GM12878 (cell line): ENCODE measurements around the gene SULT2B1. TPM values are rescaled to one million over a fixed set of nuclear protein-coding genes. Genes with fewer than 3 reads are reported as not detected.

Experiments used
- ATAC-seq: fragments of 200-7000 bp; cut with Tn5 transposase; 3 replicates; pipeline ENCODE4 v1.9.1; 2020; ENCODE audit warnings: mild to moderate bottlenecking, moderate library complexity
- BruUV-seq: library from RNA; stranded (reverse); fragments of 400-500 nt; replicated peaks from 2 replicates; lab custom pipeline; 2021; lab: Mats Ljungman, UMichigan
- CTCF ChIA-PET: fragments of 300-600 bp; sonication (Branson Sonifier 250); formaldehyde crosslinking; extraction: SDS; loops from one replicate; lab custom pipeline; 2021; ENCODE audit warnings: inconsistent platforms; lab: Yijun Ruan, JAX
- POLR2A ChIA-PET: fragments of 350-600 bp; formaldehyde crosslinking; extraction: SDS; loops from one replicate; lab custom pipeline; 2021; ENCODE audit warnings: inconsistent platforms; lab: Charles Lee
- RAD21 ChIA-PET: fragments of 300-600 bp; sonication (Branson Sonifier 250); formaldehyde crosslinking; loops from one replicate; lab custom pipeline; 2023; ENCODE audit warnings: antibody characterized with exemption; ENCODE audit not compliant: unreplicated experiment; lab: Charles Lee
- SMC1A ChIA-PET: fragments of 300-600 bp; sonication (Branson Sonifier 250); formaldehyde crosslinking; loops from one replicate; lab custom pipeline; 2023; ENCODE audit not compliant: unreplicated experiment, uncharacterized antibody; lab: Charles Lee
- DNase-seq: peaks from one replicate; pipeline ENCODE4 v3.0.0-alpha.2; 2011; ENCODE audit warnings: low read depth, low spot score
- FAIRE-seq: peaks from 3 replicates; lab custom pipeline; 2011; peaks lifted over from hg19 to GRCh38; lab: Jason Lieb, UNC
- H2AFZ ChIP-seq: 2 replicates; pipeline ENCODE4 v1.6.0; 2011; ENCODE audit warnings: low read depth, low read length, control low read depth; ENCODE audit not compliant: control insufficient read depth
- H3K27ac ChIP-seq: 2 replicates; pipeline ENCODE4 v1.5.1; 2011; ENCODE audit warnings: control low read depth; ENCODE audit not compliant: control insufficient read depth, insufficient read depth
- H3K27me3 ChIP-seq, 2 experiments: replicated peaks in 1 of 2; 2 replicates each; pipeline versions ENCODE4 v1.6.0 to v1.6.1; 2011; ENCODE audit warnings: low read length in 1 of 2; ENCODE audit not compliant: control insufficient read depth in 2 of 2, insufficient read depth in 2 of 2
- H3K36me3 ChIP-seq, 2 experiments: 2 replicates each; pipeline ENCODE4 v1.5.1; 2011; ENCODE audit warnings: low read length in 1 of 2; ENCODE audit not compliant: control insufficient read depth in 2 of 2, insufficient read depth in 2 of 2
- H3K4me1 ChIP-seq: 2 replicates; pipeline ENCODE4 v1.6.1; 2011; ENCODE audit warnings: mild to moderate bottlenecking, low read length, moderate library complexity, mixed read lengths; ENCODE audit not compliant: control insufficient read depth, insufficient read depth
- H3K4me2 ChIP-seq: 2 replicates; pipeline ENCODE4 v1.6.0; 2011; ENCODE audit warnings: control low read depth; ENCODE audit not compliant: control insufficient read depth, insufficient read depth
- H3K4me3 ChIP-seq: fragments of 200-600 bp; sonication (generic); 2 replicates; pipeline ENCODE4 v1.5.1; 2016
- H3K79me2 ChIP-seq: 2 replicates; pipeline ENCODE4 v1.6.0; 2011; ENCODE audit warnings: low read length; ENCODE audit not compliant: control insufficient read depth, insufficient read depth
- H3K9ac ChIP-seq: 2 replicates; pipeline ENCODE4 v1.8.0; 2011; ENCODE audit warnings: low read length, control low read depth, mixed read lengths; ENCODE audit not compliant: control insufficient read depth, insufficient read depth
- H3K9me3 ChIP-seq: replicated peaks from 3 replicates; pipeline ENCODE4 v1.5.1; 2011; ENCODE audit warnings: mild to moderate bottlenecking, low read length; ENCODE audit not compliant: control insufficient read depth, insufficient read depth
- H4K20me1 ChIP-seq: 2 replicates; pipeline ENCODE4 v1.6.0; 2011; ENCODE audit not compliant: control insufficient read depth, insufficient read depth
- ASH2L ChIP-seq: fragments of 300-600, 200-600 bp; sonication (generic); IDR thresholded peaks from 2 replicates; pipeline ENCODE4 v1.6.1; 2017; ENCODE audit warnings: low read depth, mild to moderate bottlenecking, borderline replicate concordance
- BACH1 ChIP-seq: fragments of 450-650 bp; IDR thresholded peaks from 2 replicates; pipeline ENCODE4 v1.6.1; 2017; ENCODE audit warnings: mild to moderate bottlenecking, borderline replicate concordance
- BRCA1 ChIP-seq: IDR thresholded peaks from 2 replicates; pipeline ENCODE4 v1.6.1; 2011; ENCODE audit warnings: low read depth, low read length, improper control_type of control experiment
- CHD1 ChIP-seq: IDR thresholded peaks from 2 replicates; pipeline ENCODE4 v1.6.1; 2012; ENCODE audit warnings: low read depth, low read length, improper control_type of control experiment
- FOS ChIP-seq: IDR thresholded peaks from 3 replicates; pipeline ENCODE4 v1.6.1; 2011; ENCODE audit warnings: borderline replicate concordance; ENCODE audit not compliant: insufficient read length; ENCODE audit errors: extremely low read depth
- FOXK2 ChIP-seq: fragments of 450-650 bp; IDR thresholded peaks from 2 replicates; pipeline ENCODE4 v1.6.1; 2017; ENCODE audit warnings: mild to moderate bottlenecking, moderate library complexity
- HSF1 ChIP-seq: fragments of 150-350 bp; IDR thresholded peaks from 2 replicates; pipeline ENCODE4 v1.6.1; 2014; ENCODE audit warnings: mild to moderate bottlenecking, low read depth, low read length
- IRF5 ChIP-seq: fragments of 450-650 bp; IDR thresholded peaks from 2 replicates; pipeline ENCODE4 v1.6.1; 2017; ENCODE audit warnings: borderline replicate concordance
- LARP7 ChIP-seq: fragments of 450-650 bp; IDR thresholded peaks from 2 replicates; pipeline ENCODE4 v1.6.1; 2017; ENCODE audit warnings: mild to moderate bottlenecking
- MTA2 ChIP-seq: fragments of 450-650 bp; IDR thresholded peaks from 2 replicates; pipeline ENCODE4 v1.6.1; 2016; ENCODE audit warnings: low read depth, mild to moderate bottlenecking, moderate library complexity
- NFYB ChIP-seq: IDR thresholded peaks from 2 replicates; pipeline ENCODE4 v1.6.1; 2011; ENCODE audit warnings: low read depth, mild to moderate bottlenecking, low read length, improper control_type of control experiment, moderate library complexity; ENCODE audit not compliant: insufficient read depth
- RELA ChIP-seq: fragments of 450-650 bp; IDR thresholded peaks from 2 replicates; pipeline ENCODE4 v1.8.0; 2014; ENCODE audit warnings: borderline replicate concordance; ENCODE audit not compliant: partially characterized antibody
- REST ChIP-seq: IDR thresholded peaks from 2 replicates; pipeline ENCODE4 v1.6.1; 2012; ENCODE audit warnings: mild to moderate bottlenecking, low read depth, low read length
- SRF ChIP-seq, 2 experiments: IDR thresholded peaks; 2 replicates each; pipeline ENCODE4 v1.6.1; 2011; ENCODE audit warnings: low read depth in 2 of 2, low read length in 2 of 2, mild to moderate bottlenecking in 1 of 2, moderate library complexity in 1 of 2
- YY1 ChIP-seq: IDR thresholded peaks from 2 replicates; pipeline ENCODE4 v1.6.1; 2011; ENCODE audit warnings: low read depth, mild to moderate bottlenecking, low read length
- ZNF217 ChIP-seq: fragments of 450-650 bp; IDR thresholded peaks from 2 replicates; pipeline ENCODE4 v1.6.1; 2017; ENCODE audit warnings: antibody characterized with exemption, mild to moderate bottlenecking
- WGBS: methylation state at CpG from one replicate; pipeline ENCODE4 v1.1.6; 2016; ENCODE audit warnings: low lambda C conversion rate; ENCODE audit not compliant: insufficient replicate concordance, insufficient coverage; ENCODE audit errors: missing lambda C conversion rate; 5-methylcytosine and 5-hydroxymethylcytosine counted together
- in situ Hi-C: fragments of 300-500 bp; cut with MboI; formaldehyde crosslinking; loops from 9 replicates; pipeline ENCODE4 v1.14.3; 2018; ENCODE audit warnings: mixed read lengths
- intact Hi-C: fragments of 100-400 bp; cut with micrococcal nuclease; formaldehyde crosslinking; loops from one replicate; pipeline ENCODE4 v1.14.2; 2022; ENCODE audit not compliant: unreplicated experiment
- polyA plus RNA-seq, 11 experiments: library from polyadenylated mRNA; depleted of rRNA in 4 of 11; unstranded in 6 of 11; stranded (reverse) in 5 of 11; fragments of >200 nt; fragmentation: Nextera tagmentation in 4 of 11; fragmentation: Illumina TruSeq in 1 of 11; extraction: Ambion mirVana in 4 of 11; extraction: Trizol in 1 of 11; gene quantifications; 1 replicate in 1 of 11; 2 replicates in 10 of 11; pipeline versions ENCODE4 v1.2.1 to v1.2.3, GENCODE V29; 2011 to 2016; ENCODE audit warnings: inconsistent platforms in 2 of 11, missing spikeins in 2 of 11, low read depth in 1 of 11
- total RNA-seq, 4 experiments: library from RNA; depleted of rRNA in 3 of 4; stranded (reverse); fragments of >200 nt in 3 of 4; fragmentation: Illumina TruSeq in 1 of 4; extraction: Trizol in 1 of 4; gene quantifications; 2 replicates each; pipeline versions ENCODE4 v1.2.1 to v1.2.3, GENCODE V29; 2013 to 2021

The SULT2B1 gene
- total and polyA plus RNA-seq, 10 of the 15 experiments (the other 5 are each of a cell fraction or from before 2014, with no cell fraction given): 0.11 to 0.14 TPM; not detected in 8

GRCh38 chr19:48611872-48612271, 59.9 kb downstream of the SULT2B1 start:
- no peak for FAIRE-seq
- no peak for DNase-seq
- whole genome bisulfite sequencing: 93% methylated on average over 14 of the region's 14 CpGs
- ATAC-seq: no peak
- no peak overlapping the region for H2AFZ ChIP-seq
- no peaks in the 10 kb centered on the region for H3K9me3 ChIP-seq
- no TSS peak for BruUV-seq
- SMC1A ChIA-PET: no interaction called here
- H3K9ac ChIP-seq: no peak overlapping the region
- in situ Hi-C loops (no loop called here), intact Hi-C loops (no loop called here)
- no peaks in the 10 kb centered on the region for H3K27me3 ChIP-seq
- H3K36me3 ChIP-seq: peaks cover 16 to 30% of the 10 kb centered on the region in 2 experiments
- TF ChIP-seq ZNF217: no peak
- TF ChIP-seq BACH1: no peak
- TF ChIP-seq SRF (IDR thresholded peaks at IDR 0.05; ENCODE audit: low read depth in 2 of 2, low read length in 2 of 2): no peak
- TF ChIP-seq FOXK2: no peak
- TF ChIP-seq MTA2: no peak
- TF ChIP-seq HSF1: no peak
- no peak for TF ChIP-seq FOS
- TF ChIP-seq REST: no peak
- no peak for TF ChIP-seq RELA
- no peak for TF ChIP-seq IRF5
- no peak for TF ChIP-seq YY1
- TF ChIP-seq ASH2L: no peak
- TF ChIP-seq BRCA1: no peak
- TF ChIP-seq CHD1: no peak
- no peak for TF ChIP-seq NFYB
- no peak for TF ChIP-seq LARP7
- H3K79me2 ChIP-seq: peaks cover 13% of the 10 kb centered on the region
- CTCF ChIA-PET: no interaction called here
- RAD21 ChIA-PET: no interaction called here
- no peak overlapping the region for H3K27ac ChIP-seq
- no peak overlapping the region for H3K4me3 ChIP-seq
- no peak overlapping the region for H3K4me2 ChIP-seq
- H3K4me1 ChIP-seq: peaks cover 5% of the 10 kb centered on the region; the same call in 1 of the 2 replicates
- POLR2A ChIA-PET: no interaction called here
- peaks cover 5% of the 10 kb centered on the region for H4K20me1 ChIP-seq
